ENCODE data around the gene TMEM50B.

The TMEM50B gene

DNA sequence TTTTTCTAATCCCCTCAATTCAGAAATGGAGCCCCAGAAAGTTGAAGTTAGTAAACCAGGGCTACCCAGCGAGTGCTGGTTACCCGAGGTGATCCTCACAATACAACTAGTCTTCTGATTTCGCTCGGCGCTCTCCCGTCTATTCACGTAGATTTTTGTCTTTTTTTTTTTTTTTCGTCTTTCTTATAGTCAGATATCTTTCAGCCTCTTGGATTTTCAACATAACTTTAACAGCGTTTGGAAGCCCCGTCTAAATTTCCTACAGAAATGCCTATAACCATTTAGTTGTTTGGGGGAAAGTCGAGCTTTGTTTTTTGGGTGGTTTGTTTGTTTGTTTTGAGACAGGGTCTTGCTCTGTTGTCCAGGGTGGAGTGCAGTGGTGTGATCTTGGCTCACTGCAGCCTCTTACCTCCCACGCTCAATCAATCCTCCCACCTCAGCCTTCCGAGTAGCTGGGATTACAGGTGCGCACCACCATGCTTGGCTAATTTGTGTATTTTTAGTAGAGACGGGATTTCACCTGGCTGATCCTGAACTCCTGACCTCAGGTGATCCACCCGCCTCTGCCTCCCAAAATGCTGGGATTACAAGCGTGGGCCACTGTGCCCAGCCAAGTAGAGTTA lies 818 bp upstream of the TMEM50B start:
- Histone ChIP-seq H3K4me1 (ENCODE audit: low read length) (peaks cover 5% of the 10 kb centered on the region; the same call in 1 of the 2 replicates), H2AFZ (ENCODE audit: low read length) (peak overlapping the region; percentile 86), H4K20me1 (ENCODE audit: insufficient read depth, low read length) (no peaks in the 10 kb centered on the region), H3K4me2 (ENCODE audit: low read depth, low read length) (peak overlapping the region; percentile 94), H3K79me2 (ENCODE audit: low read length) (peaks cover 22% of the 10 kb centered on the region), H3K9ac (ENCODE audit: low read length) (peak overlapping the region; percentile 63), H3F3A (ENCODE audit: insufficient read depth, low read length) (peaks cover 22% of the 10 kb centered on the region), H3K9me3 (replicated peaks; ENCODE audit: insufficient read depth, low read length) (no peaks in the 10 kb centered on the region), H3K9me2 (replicated peaks; ENCODE audit: insufficient read depth, low read length) (no peaks in the 10 kb centered on the region), H3K36me3 (replicated peaks; ENCODE audit: insufficient read depth, low read length) (no peaks in the 10 kb centered on the region), H3K27ac (ENCODE audit: low read length) (peak overlapping the region; percentile 27; the same call in 1 of the 2 replicates), H3K27me3 (replicated peaks; ENCODE audit: insufficient read depth, low read length) (no peaks in the 10 kb centered on the region), H3K4me3 (ENCODE audit: low read length) (peak overlapping the region; percentile 80)
- DNase-seq, result no peak
- TF ChIP-seq, protein P1, sequence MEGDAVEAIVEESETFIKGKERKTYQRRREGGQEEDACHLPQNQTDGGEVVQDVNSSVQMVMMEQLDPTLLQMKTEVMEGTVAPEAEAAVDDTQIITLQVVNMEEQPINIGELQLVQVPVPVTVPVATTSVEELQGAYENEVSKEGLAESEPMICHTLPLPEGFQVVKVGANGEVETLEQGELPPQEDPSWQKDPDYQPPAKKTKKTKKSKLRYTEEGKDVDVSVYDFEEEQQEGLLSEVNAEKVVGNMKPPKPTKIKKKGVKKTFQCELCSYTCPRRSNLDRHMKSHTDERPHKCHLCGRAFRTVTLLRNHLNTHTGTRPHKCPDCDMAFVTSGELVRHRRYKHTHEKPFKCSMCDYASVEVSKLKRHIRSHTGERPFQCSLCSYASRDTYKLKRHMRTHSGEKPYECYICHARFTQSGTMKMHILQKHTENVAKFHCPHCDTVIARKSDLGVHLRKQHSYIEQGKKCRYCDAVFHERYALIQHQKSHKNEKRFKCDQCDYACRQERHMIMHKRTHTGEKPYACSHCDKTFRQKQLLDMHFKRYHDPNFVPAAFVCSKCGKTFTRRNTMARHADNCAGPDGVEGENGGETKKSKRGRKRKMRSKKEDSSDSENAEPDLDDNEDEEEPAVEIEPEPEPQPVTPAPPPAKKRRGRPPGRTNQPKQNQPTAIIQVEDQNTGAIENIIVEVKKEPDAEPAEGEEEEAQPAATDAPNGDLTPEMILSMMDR (IDR thresholded peaks at IDR 0.05; ENCODE audit: low read length), result no peak
- no peak for TF ChIP-seq EZH2phosphoT487 (IDR thresholded peaks at IDR 0.05; ENCODE audit: low read length)
- TF ChIP-seq EZH2 (optimal IDR thresholded peaks at IDR 0.05; ENCODE audit: low read depth, low read length), result no peak

DNA sequence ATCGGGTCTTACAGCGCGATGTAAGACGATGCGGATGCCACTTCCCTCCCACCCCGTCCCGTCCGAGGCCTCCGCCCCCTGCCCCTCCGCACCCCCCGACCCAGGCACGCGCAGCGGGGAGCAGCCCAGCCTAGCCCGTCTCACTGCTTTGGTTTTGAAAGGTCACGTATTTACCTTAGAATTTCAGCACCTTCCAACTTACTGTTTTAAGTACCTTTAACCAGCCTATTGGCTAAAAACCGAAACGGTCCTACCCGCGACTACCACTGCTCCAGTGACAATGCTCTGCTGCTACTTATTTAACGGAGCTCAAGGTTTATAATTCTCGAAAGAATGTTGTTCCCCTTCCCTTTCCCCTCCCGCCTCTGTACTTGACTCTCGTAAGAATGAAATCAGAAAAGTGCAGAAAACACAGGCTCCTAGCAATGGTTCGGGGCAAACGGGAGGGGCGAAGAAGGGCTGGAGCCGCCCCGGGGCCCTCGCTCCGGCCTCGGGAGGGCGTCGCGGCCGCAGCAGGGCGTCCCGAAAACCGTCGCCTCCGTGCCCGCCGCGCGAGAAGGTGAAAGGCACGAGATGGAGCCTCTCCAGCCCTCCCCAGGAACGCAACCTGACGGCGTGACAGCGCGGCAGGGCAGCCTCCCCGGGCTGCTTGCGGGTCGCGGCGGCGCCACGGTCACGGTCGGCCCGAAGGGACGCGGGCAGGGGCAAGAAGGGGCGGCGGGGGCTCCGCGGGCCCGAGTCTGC lies 667 bp downstream of the TMEM50B start:
- H3K27me3 ChIP-seq (replicated peaks; ENCODE audit: insufficient read depth, low read length), result no peaks in the 10 kb centered on the region
- no peaks in the 10 kb centered on the region for H4K20me1 ChIP-seq (ENCODE audit: insufficient read depth, low read length)
- H2AFZ ChIP-seq (ENCODE audit: low read length), result peak overlapping the region; percentile 95
- no peaks in the 10 kb centered on the region for H3K9me3 ChIP-seq (replicated peaks; ENCODE audit: insufficient read depth, low read length)
- DNase-seq, result peak; percentile 68
- peak overlapping the region; percentile 80 for H3K4me3 ChIP-seq (ENCODE audit: low read length)
- peaks cover 33% of the 10 kb centered on the region for H3K79me2 ChIP-seq (ENCODE audit: low read length)
- peak overlapping the region; percentile 56 for H3K9ac ChIP-seq (ENCODE audit: low read length)
- TF ChIP-seq, protein P1 (IDR thresholded peaks at IDR 0.05; ENCODE audit: low read length), result peak; percentile 20
- no peak for TF ChIP-seq EZH2phosphoT487 (IDR thresholded peaks at IDR 0.05; ENCODE audit: low read length)
- peaks cover 22% of the 10 kb centered on the region for H3F3A ChIP-seq (ENCODE audit: insufficient read depth, low read length)
- no peaks in the 10 kb centered on the region for H3K9me2 ChIP-seq (replicated peaks; ENCODE audit: insufficient read depth, low read length)
- H3K36me3 ChIP-seq (replicated peaks; ENCODE audit: insufficient read depth, low read length), result no peaks in the 10 kb centered on the region
- H3K4me2 ChIP-seq (ENCODE audit: low read depth, low read length), result peak overlapping the region; percentile 81
- H3K27ac ChIP-seq (ENCODE audit: low read length), result peak overlapping the region; percentile 71; the same call in 1 of the 2 replicates
- peaks cover 5% of the 10 kb centered on the region; the same call in 1 of the 2 replicates for H3K4me1 ChIP-seq (ENCODE audit: low read length)

DNA sequence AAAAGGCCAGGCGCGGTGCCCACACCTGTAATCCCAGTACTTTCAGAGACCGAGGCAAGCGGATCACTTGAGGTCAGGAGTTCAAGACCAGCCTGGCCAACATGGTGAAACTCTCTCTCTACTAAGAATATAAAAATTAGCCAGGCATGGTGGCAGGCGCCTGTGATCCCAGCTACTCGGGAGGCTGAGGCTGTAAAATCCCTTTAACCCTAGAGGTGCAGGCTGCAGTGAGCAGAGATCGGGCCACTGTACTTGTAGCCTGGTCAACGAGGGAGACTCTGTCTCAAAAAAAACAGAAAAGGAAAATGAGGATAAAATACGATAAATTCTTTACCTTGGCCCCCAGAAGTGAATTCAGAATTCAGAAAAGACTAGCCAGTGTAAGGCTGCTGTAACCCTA lies 1.6 kb downstream of the TMEM50B start:
- H3K27ac ChIP-seq (ENCODE audit: low read length), result no peak overlapping the region
- no peaks in the 10 kb centered on the region for H3K27me3 ChIP-seq (replicated peaks; ENCODE audit: insufficient read depth, low read length)
- H4K20me1 ChIP-seq (ENCODE audit: insufficient read depth, low read length), result no peaks in the 10 kb centered on the region
- peaks cover 22% of the 10 kb centered on the region for H3F3A ChIP-seq (ENCODE audit: insufficient read depth, low read length)
- H3K9me3 ChIP-seq (replicated peaks; ENCODE audit: insufficient read depth, low read length), result no peaks in the 10 kb centered on the region
- H3K79me2 ChIP-seq (ENCODE audit: low read length), result peaks cover 39% of the 10 kb centered on the region
- H3K4me2 ChIP-seq (ENCODE audit: low read depth, low read length), result peak overlapping the region; percentile 81
- H3K9ac ChIP-seq (ENCODE audit: low read length), result peak overlapping the region; percentile 56; the same call in 1 of the 2 replicates
- H2AFZ ChIP-seq (ENCODE audit: low read length), result peak overlapping the region; percentile 95
- peak overlapping the region; percentile 80 for H3K4me3 ChIP-seq (ENCODE audit: low read length)
- H3K9me2 ChIP-seq (replicated peaks; ENCODE audit: insufficient read depth, low read length), result no peaks in the 10 kb centered on the region
- no peaks in the 10 kb centered on the region for H3K36me3 ChIP-seq (replicated peaks; ENCODE audit: insufficient read depth, low read length)
- TF ChIP-seq EZH2 (optimal IDR thresholded peaks at IDR 0.05; ENCODE audit: low read depth, low read length) (no peak), EZH2phosphoT487 (IDR thresholded peaks at IDR 0.05; ENCODE audit: low read length) (no peak)
- TF ChIP-seq, protein P1 (IDR thresholded peaks at IDR 0.05; ENCODE audit: low read length), result no peak
- no peak for DNase-seq
- H3K4me1 ChIP-seq (ENCODE audit: low read length), result peaks cover 5% of the 10 kb centered on the region; the same call in 1 of the 2 replicates
